Thyroid gland (tissue), 4 donors: Measurements from ENCODE around the gene DSP.

Experiments used
- POLR2A ChIP-seq, 2 donors: fragments of 450-650 bp; IDR thresholded peaks; one replicate each; pipeline ENCODE4 v1.6.1; 2017; ENCODE audit warnings: antibody characterized with exemption in 2 of 2, mild to moderate bottlenecking in 2 of 2, moderate library complexity in 1 of 2
- TF ChIP-seq, protein P1 (sequence below), 6 experiments: fragments of 200-600 bp in 3 of 6; fragments of 450-650 bp in 3 of 6; sonication (generic) in 3 of 6; IDR thresholded peaks; one replicate each; pipeline ENCODE4 v1.5.1; 2016 to 2019; ENCODE audit warnings: antibody characterized with exemption in 6 of 6, mild to moderate bottlenecking in 2 of 6, inconsistent platforms in 1 of 6, moderate library complexity in 1 of 6

DNA sequence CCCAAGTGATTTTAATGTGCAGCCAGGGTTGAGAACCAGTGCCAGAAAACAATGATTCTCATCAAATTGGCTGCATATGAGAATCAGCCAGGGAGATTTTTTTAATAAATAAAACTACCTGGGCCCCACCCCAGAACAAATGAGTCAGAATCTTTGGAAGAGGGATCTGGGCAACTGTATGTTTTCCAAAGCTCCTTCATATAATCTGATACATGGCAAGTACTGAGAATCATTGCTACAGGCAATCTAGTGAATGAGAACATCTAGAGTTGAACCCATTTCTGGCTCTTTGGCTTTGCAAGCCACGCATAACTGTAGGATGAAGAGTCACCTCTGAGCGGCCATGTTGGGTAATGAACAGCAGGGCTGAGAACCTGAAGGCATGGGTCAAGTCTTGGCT lies 26.1 kb upstream of the DSP start:
- TF ChIP-seq, protein P1, sequence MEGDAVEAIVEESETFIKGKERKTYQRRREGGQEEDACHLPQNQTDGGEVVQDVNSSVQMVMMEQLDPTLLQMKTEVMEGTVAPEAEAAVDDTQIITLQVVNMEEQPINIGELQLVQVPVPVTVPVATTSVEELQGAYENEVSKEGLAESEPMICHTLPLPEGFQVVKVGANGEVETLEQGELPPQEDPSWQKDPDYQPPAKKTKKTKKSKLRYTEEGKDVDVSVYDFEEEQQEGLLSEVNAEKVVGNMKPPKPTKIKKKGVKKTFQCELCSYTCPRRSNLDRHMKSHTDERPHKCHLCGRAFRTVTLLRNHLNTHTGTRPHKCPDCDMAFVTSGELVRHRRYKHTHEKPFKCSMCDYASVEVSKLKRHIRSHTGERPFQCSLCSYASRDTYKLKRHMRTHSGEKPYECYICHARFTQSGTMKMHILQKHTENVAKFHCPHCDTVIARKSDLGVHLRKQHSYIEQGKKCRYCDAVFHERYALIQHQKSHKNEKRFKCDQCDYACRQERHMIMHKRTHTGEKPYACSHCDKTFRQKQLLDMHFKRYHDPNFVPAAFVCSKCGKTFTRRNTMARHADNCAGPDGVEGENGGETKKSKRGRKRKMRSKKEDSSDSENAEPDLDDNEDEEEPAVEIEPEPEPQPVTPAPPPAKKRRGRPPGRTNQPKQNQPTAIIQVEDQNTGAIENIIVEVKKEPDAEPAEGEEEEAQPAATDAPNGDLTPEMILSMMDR (IDR thresholded peaks at IDR 0.05): no peak
- TF ChIP-seq POLR2A (IDR thresholded peaks at IDR 0.05): no peak
